Measurements from ENCODE around the gene SCGB1C1. TPM values are rescaled to one million over a fixed set of nuclear protein-coding genes. Genes with fewer than 3 reads are reported as not detected.

The SCGB1C1 gene
- total and polyA plus RNA-seq, 8 donors, result not detected

GRCh38 chr11:211295-211694 is 18.4 kb downstream of the SCGB1C1 start:
- DNase-seq, result peak in 1 of 2 donors; percentile 25
- H3K4me1 ChIP-seq, result peaks cover 20 to 37% (median 28%) of the 10 kb centered on the region in 4 donors
- peak overlapping the region in 1 of 5 donors; percentile 99 for H3K27ac ChIP-seq
- H3K36me3 ChIP-seq, result peaks cover 56 to 70% (median 68%) of the 10 kb centered on the region in 4 donors
- H3K9me3 ChIP-seq, result no peaks in the 10 kb centered on the region
- no peak overlapping the region for H3K4me3 ChIP-seq
- no peaks in the 10 kb centered on the region for H3K27me3 ChIP-seq
- no peak for TF ChIP-seq CTCF (IDR thresholded peaks at IDR 0.05)
- TF ChIP-seq POLR2A (IDR thresholded peaks at IDR 0.05), result no peak
- TF ChIP-seq POLR2AphosphoS5 (IDR thresholded peaks at IDR 0.05), result no peak
- no peak for TF ChIP-seq EP300 (IDR thresholded peaks at IDR 0.05)
- 69 to 85% (median 79%) methylated on average over 5 of the region's 5 CpGs for WGBS, 5 donors
- intact Hi-C loops (cut with DNase I; ENCODE audit: low total_unique reads), result no loop called here

GRCh38 chr11:211741-212140 is 18.9 kb downstream of the SCGB1C1 start:
- Histone ChIP-seq H3K4me3 (no peak overlapping the region), H3K4me1 (peaks cover 18 to 33% (median 24%) of the 10 kb centered on the region in 4 donors), H3K27ac (no peak overlapping the region), H3K27me3 (no peaks in the 10 kb centered on the region), H3K36me3 (peaks cover 56 to 73% (median 71%) of the 10 kb centered on the region in 4 donors), H3K9me3 (no peaks in the 10 kb centered on the region)
- WGBS, 5 donors, result 83 to 90% (median 89%) methylated on average over 9 of the region's 9 CpGs
- intact Hi-C loops (cut with DNase I; ENCODE audit: low total_unique reads), result no loop called here
- TF ChIP-seq CTCF (IDR thresholded peaks at IDR 0.05) (no peak), POLR2A (IDR thresholded peaks at IDR 0.05) (no peak), EP300 (IDR thresholded peaks at IDR 0.05) (no peak)
- peak in 1 of 2 donors; percentile 9 for DNase-seq

GRCh38 chr11:212150-213100 is 19.5 kb downstream of the SCGB1C1 start:
- peaks cover 56 to 73% (median 71%) of the 10 kb centered on the region in 4 donors for H3K36me3 ChIP-seq
- no peak overlapping the region for H3K27ac ChIP-seq
- no peak overlapping the region for H3K4me3 ChIP-seq
- no peak for DNase-seq
- H3K27me3 ChIP-seq, result no peaks in the 10 kb centered on the region
- H3K4me1 ChIP-seq, result peaks cover 18 to 33% (median 23%) of the 10 kb centered on the region in 4 donors
- WGBS, 5 donors, result 87 to 92% (median 91%) methylated on average over 9 to 17 of the region's 17 CpGs
- TF ChIP-seq POLR2AphosphoS5 (IDR thresholded peaks at IDR 0.05) (no peak), EP300 (IDR thresholded peaks at IDR 0.05) (no peak), CTCF (IDR thresholded peaks at IDR 0.05) (no peak), POLR2A (IDR thresholded peaks at IDR 0.05) (no peak)
- no peaks in the 10 kb centered on the region for H3K9me3 ChIP-seq
- intact Hi-C loops (cut with DNase I; ENCODE audit: low total_unique reads), result no loop called here

- Histone ChIP-seq H3K4me1 (peaks cover 18 to 28% (median 23%) of the 10 kb centered on the region in 4 donors), H3K4me3 (no peak overlapping the region), H3K36me3 (peaks cover 57 to 78% (median 75%) of the 10 kb centered on the region in 4 donors), H3K9me3 (no peaks in the 10 kb centered on the region), H3K27ac (no peak overlapping the region), H3K27me3 (no peaks in the 10 kb centered on the region)
- intact Hi-C loops (cut with DNase I; ENCODE audit: low total_unique reads), result no loop called here
- no peak for TF ChIP-seq POLR2AphosphoS5 (IDR thresholded peaks at IDR 0.05)
- no peak for TF ChIP-seq POLR2A (IDR thresholded peaks at IDR 0.05)
- no peak for TF ChIP-seq CTCF (IDR thresholded peaks at IDR 0.05)
- no peak for TF ChIP-seq EP300 (IDR thresholded peaks at IDR 0.05)
- 70 to 91% (median 90%) methylated on average over 3 to 4 of the region's 4 CpGs for WGBS, 5 donors
- DNase-seq, result peak in 1 of 2 donors; percentile 9
Measured at GRCh38 chr11:213111-213510, 20.2 kb downstream of the SCGB1C1 start.
